ENCODE data around the gene UGP2.

GRCh38 chr2:63872571-63873328 lies 31.1 kb downstream of the UGP2 start:
- TF ChIP-seq EZH2 (IDR thresholded peaks at IDR 0.05; ENCODE audit: low read depth, low read length, severe bottlenecking), result no peak
- no peak for TF ChIP-seq ZNF274 (IDR thresholded peaks at IDR 0.05; ENCODE audit: borderline replicate concordance, extremely low read depth, low read length)
- TF ChIP-seq TEAD4 (IDR thresholded peaks at IDR 0.05; ENCODE audit: low read depth, low read length), result no peak
- TF ChIP-seq, protein P1, sequence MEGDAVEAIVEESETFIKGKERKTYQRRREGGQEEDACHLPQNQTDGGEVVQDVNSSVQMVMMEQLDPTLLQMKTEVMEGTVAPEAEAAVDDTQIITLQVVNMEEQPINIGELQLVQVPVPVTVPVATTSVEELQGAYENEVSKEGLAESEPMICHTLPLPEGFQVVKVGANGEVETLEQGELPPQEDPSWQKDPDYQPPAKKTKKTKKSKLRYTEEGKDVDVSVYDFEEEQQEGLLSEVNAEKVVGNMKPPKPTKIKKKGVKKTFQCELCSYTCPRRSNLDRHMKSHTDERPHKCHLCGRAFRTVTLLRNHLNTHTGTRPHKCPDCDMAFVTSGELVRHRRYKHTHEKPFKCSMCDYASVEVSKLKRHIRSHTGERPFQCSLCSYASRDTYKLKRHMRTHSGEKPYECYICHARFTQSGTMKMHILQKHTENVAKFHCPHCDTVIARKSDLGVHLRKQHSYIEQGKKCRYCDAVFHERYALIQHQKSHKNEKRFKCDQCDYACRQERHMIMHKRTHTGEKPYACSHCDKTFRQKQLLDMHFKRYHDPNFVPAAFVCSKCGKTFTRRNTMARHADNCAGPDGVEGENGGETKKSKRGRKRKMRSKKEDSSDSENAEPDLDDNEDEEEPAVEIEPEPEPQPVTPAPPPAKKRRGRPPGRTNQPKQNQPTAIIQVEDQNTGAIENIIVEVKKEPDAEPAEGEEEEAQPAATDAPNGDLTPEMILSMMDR (IDR thresholded peaks at IDR 0.05; ENCODE audit: control extremely low read depth in 1 of 3, insufficient read depth in 1 of 3, low read depth in 1 of 3, low read length in 3 of 3), result no peak
- TF ChIP-seq EP300 (IDR thresholded peaks at IDR 0.05; ENCODE audit: borderline replicate concordance in 1 of 2, low read depth in 2 of 2, low read length in 2 of 2), result no peak
- TF ChIP-seq JUND (IDR thresholded peaks at IDR 0.05; ENCODE audit: low read length), result no peak
- no peak for TF ChIP-seq TBP (IDR thresholded peaks at IDR 0.05; ENCODE audit: low read depth, low read length)
- no peak for TF ChIP-seq GABPA (IDR thresholded peaks at IDR 0.05; ENCODE audit: borderline replicate concordance, insufficient read depth, low read length)
- TF ChIP-seq BRCA1 (IDR thresholded peaks at IDR 0.05; ENCODE audit: low read depth, low read length), result no peak
- no peak for TF ChIP-seq SIX5 (IDR thresholded peaks at IDR 0.05; ENCODE audit: low read depth, low read length)
- no peak for TF ChIP-seq SIN3A (conservative IDR thresholded peaks at IDR 0.05 in 1 of 2, IDR thresholded peaks at IDR 0.05 in 1 of 2; ENCODE audit: low read depth in 1 of 2, low read length in 2 of 2)
- no peak for TF ChIP-seq POLR2A (IDR thresholded peaks at IDR 0.05; ENCODE audit: control extremely low read depth in 1 of 2, low read depth in 2 of 2, low read length in 2 of 2)
- TF ChIP-seq MAFK (IDR thresholded peaks at IDR 0.05; ENCODE audit: low read depth, low read length), result no peak

All from H1 (cell line).